GM12874 (cell line): ENCODE results near the gene TRMT1L.

ENCODE experiments used
- CTCF ChIP-seq: IDR thresholded peaks from 2 replicates; pipeline ENCODE4 v1.5.1; 2011; ENCODE audit warnings: low read depth, mild to moderate bottlenecking, control low read depth, low read length, moderate library complexity; ENCODE audit not compliant: insufficient read depth

Gene TRMT1L

DNA sequence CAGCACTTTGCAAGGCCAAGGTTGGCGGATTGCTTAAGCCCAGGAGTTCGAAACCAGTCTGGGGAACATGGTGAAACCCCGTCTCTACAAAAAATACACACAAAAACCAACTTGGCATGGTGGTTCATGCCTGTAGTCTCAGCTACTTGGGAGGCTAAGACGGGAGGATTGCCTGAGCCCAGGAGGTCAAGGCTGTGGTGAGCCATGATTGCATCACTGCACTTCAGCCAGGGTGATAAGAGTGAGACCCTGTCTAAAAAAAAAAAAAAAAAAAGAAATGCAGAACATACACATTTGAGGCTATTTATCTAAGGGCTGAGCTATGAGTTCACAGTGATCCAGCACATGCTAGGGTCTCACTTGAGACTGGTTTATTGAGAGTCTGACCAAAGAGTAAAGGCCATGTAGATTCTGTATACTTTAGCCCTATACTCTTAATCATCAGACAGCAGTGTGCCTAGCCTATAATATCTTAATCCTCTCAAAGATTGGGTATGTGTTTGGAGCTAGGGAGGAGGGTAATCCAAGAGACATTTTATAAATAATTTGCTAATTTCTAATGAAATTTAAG is 87.5 kb downstream of the TRMT1L start:
- TF ChIP-seq CTCF: no peak

DNA sequence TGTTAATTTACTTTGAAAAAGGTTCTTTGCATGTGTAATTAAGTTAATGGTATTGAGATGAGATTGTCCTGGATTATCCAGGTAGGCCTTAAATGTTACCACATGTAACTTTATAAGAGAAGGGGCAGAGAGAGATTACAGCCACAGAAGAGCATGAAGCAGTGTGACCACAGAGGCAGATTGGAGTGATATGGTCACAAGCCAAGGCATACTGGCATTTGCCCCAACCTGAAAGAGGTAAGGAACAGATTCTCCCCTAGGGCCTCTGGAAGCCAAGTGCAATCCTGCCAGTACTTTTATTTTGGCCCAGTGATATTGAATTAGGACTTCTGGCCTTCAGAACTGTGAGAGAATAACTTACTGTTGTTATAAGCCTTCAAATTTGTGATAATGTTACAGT is 88.4 kb downstream of the TRMT1L start:
- TF ChIP-seq CTCF: no peak
